H1 (cell line): ENCODE data around the gene TLE1. TPM values are rescaled to one million over a fixed set of nuclear protein-coding genes. Genes with fewer than 3 reads are reported as not detected.

Experiments
- BRCA1 ChIP-seq: IDR thresholded peaks from 2 replicates; pipeline ENCODE4 v1.6.1; 2012; ENCODE audit warnings: low read depth, low read length, improper control_type of control experiment
- SAP30 ChIP-seq: fragments of 300-600 bp; sonication (generic); IDR thresholded peaks from 2 replicates; pipeline ENCODE4 v1.7.1; 2012; ENCODE audit warnings: low read length, moderate library complexity, mild to moderate bottlenecking, inconsistent platforms; ENCODE audit not compliant: insufficient read depth, insufficient replicate concordance
- SIX5 ChIP-seq: IDR thresholded peaks from 2 replicates; pipeline ENCODE4 v1.6.1; 2011; ENCODE audit warnings: mild to moderate bottlenecking, low read depth, low read length
- SRF ChIP-seq: IDR thresholded peaks from 2 replicates; pipeline ENCODE4 v1.6.1; 2011; ENCODE audit warnings: mild to moderate bottlenecking, low read depth, low read length, moderate library complexity
- polyA plus RNA-seq, 7 experiments: library from polyadenylated mRNA; depleted of rRNA in 3 of 7; stranded (reverse) in 5 of 7; unstranded in 2 of 7; fragments of >200 nt in 5 of 7; fragments of 200-250 nt in 2 of 7; gene quantifications; 1 replicate in 5 of 7; 2 replicates in 1 of 7; 4 replicates in 1 of 7; pipeline versions ENCODE4 v1.2.1 to v1.2.3, GENCODE V29; 2011 to 2013; ENCODE audit warnings: missing spikeins in 2 of 7, mixed read lengths in 2 of 7
- total RNA-seq: library from RNA; stranded (reverse); fragmentation: NEBNext Ultra II Directional; extraction: Animal tissue kit (Norgen Biotek cat#: 25700); gene quantifications from 2 replicates; pipeline ENCODE4 v1.2.1, GENCODE V29; 2021

The TLE1 gene
- total and polyA plus RNA-seq, 2 of the 8 experiments (the other 6 are each of a cell fraction or from before 2014, with no cell fraction given) = 81.8 to 91.6 TPM

DNA sequence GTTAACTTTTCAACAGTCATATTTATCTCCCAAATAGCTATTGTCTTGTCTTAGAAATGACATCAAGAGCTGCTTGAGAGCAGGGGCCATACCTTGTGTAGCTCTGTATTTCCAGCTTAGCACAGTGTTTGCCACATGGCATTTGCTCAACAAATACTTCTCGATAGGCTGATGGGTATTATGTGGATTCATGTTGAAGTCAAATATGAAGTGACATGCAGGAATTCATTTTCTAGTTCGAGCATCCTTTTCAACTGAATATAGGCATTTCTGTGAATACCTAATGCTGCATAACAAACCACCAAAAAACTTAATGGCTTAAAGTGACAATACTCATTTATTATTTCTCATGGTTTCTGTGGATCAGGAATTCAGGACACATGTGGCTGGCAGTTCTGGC is 125.6 kb downstream of the TLE1 start (continued):
- no peak for TF ChIP-seq SRF
- no peak for TF ChIP-seq SIX5
- no peak for TF ChIP-seq BRCA1
- no peak for TF ChIP-seq SAP30
